HepG2 (cell line): ENCODE measurements around the gene ADGRL2.

Experiments
- EZH2 ChIP-seq: conservative IDR thresholded peaks from 2 replicates; pipeline ENCODE4 v1.6.1; 2012; ENCODE audit warnings: mild to moderate bottlenecking, low read depth, low read length, moderate library complexity
- FLYWCH1 ChIP-seq: sonication (generic); formaldehyde crosslinking; IDR thresholded peaks from 2 replicates; pipeline ENCODE4 v1.8.1; 2023; ENCODE audit warnings: mild to moderate bottlenecking, missing genetic modification reagents
- HDAC6 ChIP-seq: fragments of 200-600 bp; sonication (generic); IDR thresholded peaks from 2 replicates; pipeline ENCODE4 v1.7.0; 2017; ENCODE audit warnings: mild to moderate bottlenecking, antibody characterized with exemption, low read length, low read depth
- KAT7 ChIP-seq: IDR thresholded peaks from 2 replicates; pipeline ENCODE4 v1.6.1; 2018; ENCODE audit warnings: borderline replicate concordance, missing compliant biosample characterization
- NR2F6 ChIP-seq, 2 experiments: IDR thresholded peaks; 2 replicates each; pipeline ENCODE4 v1.6.1; 2016; ENCODE audit warnings: antibody characterized with exemption in 1 of 2, mild to moderate bottlenecking in 1 of 2
- RBAK ChIP-seq: sonication (generic); formaldehyde crosslinking; IDR thresholded peaks from 2 replicates; pipeline ENCODE4 v1.5.1; 2020; ENCODE audit warnings: mild to moderate bottlenecking, missing genetic modification reagents
- RNF2 ChIP-seq: fragments of 450-650 bp; conservative IDR thresholded peaks from 2 replicates; pipeline ENCODE4 v1.6.1; 2016; ENCODE audit warnings: low read depth
- TCF7 ChIP-seq: sonication (generic); IDR thresholded peaks from 2 replicates; pipeline ENCODE4 v1.6.1; 2016; ENCODE audit warnings: antibody characterized with exemption, low read depth
- TEAD2 ChIP-seq: sonication (generic); formaldehyde crosslinking; IDR thresholded peaks from 2 replicates; pipeline ENCODE4 v1.9.0; 2021; ENCODE audit warnings: missing genetic modification reagents
- U2AF1 ChIP-seq: fragments of 200-400 bp; formaldehyde crosslinking; optimal IDR thresholded peaks from 2 replicates; pipeline ENCODE3; 2017; ENCODE audit warnings: mild to moderate bottlenecking, low read depth, low read length
- ZNF30 ChIP-seq: sonication (generic); formaldehyde crosslinking; IDR thresholded peaks from 2 replicates; pipeline ENCODE4 v1.5.0; 2020; ENCODE audit warnings: mild to moderate bottlenecking, missing genetic modification reagents
- TF ChIP-seq, protein P1 (sequence below): sonication (generic); formaldehyde crosslinking; IDR thresholded peaks from 2 replicates; pipeline ENCODE4 v1.5.0; 2020; ENCODE audit warnings: mild to moderate bottlenecking, missing genetic modification reagents, moderate library complexity
- TF ChIP-seq, protein P2 (sequence below), 2 experiments: sonication (generic) in 1 of 2; formaldehyde crosslinking in 1 of 2; IDR thresholded peaks; 2 replicates each; pipeline versions ENCODE4 v1.5.1 to v1.6.1; 2011 to 2020; ENCODE audit warnings: borderline replicate concordance in 1 of 2, low read depth in 1 of 2, low read length in 1 of 2, mild to moderate bottlenecking in 1 of 2, missing genetic modification reagents in 1 of 2, moderate library complexity in 1 of 2

DNA sequence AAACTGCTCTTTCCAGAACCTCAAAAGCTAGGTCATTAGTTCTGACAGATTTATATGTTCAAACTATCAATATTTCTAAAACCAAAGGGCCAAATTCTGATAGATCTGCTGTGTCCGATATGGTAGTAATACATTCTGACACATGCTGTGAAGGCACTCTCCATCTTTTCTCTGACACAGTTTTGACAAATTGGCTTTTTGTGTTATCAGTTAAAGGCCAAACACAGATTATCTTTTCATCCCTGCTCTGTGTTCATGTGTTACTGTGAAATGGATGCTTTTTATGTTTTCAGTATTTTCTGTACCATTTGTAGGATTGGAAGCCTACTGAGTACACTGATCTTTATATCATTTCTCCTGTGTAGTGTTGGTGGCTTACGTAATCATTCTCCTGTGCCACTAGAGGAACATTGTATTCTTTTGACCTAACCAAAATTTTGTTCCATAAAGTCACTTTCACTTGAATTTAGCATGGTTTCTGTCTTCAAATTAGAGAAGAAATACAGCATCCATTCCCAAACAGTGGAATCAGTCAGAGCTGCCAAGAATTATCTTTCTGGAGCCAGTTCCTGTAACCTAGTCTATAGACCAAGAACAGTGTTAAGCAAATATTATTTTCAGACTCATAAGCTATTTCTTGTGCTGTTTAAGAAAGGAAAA lies 137.2 kb downstream of the ADGRL2 start:
- TF ChIP-seq RBAK (CRISPR knock-in tag) (no peak), EZH2 (no peak), KAT7 (no peak), HDAC6 (no peak), NR2F6 (IDR thresholded peaks at IDR 0.05) (no peak), NR2F6 (CRISPR knock-in tag; IDR thresholded peaks at IDR 0.05) (no peak), U2AF1 (no peak), ZNF30 (CRISPR knock-in tag) (no peak), RNF2 (no peak), TEAD2 (CRISPR knock-in tag) (no peak), FLYWCH1 (CRISPR knock-in tag) (no peak), TCF7 (no peak)
- TF ChIP-seq, protein P1, sequence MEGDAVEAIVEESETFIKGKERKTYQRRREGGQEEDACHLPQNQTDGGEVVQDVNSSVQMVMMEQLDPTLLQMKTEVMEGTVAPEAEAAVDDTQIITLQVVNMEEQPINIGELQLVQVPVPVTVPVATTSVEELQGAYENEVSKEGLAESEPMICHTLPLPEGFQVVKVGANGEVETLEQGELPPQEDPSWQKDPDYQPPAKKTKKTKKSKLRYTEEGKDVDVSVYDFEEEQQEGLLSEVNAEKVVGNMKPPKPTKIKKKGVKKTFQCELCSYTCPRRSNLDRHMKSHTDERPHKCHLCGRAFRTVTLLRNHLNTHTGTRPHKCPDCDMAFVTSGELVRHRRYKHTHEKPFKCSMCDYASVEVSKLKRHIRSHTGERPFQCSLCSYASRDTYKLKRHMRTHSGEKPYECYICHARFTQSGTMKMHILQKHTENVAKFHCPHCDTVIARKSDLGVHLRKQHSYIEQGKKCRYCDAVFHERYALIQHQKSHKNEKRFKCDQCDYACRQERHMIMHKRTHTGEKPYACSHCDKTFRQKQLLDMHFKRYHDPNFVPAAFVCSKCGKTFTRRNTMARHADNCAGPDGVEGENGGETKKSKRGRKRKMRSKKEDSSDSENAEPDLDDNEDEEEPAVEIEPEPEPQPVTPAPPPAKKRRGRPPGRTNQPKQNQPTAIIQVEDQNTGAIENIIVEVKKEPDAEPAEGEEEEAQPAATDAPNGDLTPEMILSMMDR (CRISPR knock-in tag): no peak
- TF ChIP-seq, protein P2, sequence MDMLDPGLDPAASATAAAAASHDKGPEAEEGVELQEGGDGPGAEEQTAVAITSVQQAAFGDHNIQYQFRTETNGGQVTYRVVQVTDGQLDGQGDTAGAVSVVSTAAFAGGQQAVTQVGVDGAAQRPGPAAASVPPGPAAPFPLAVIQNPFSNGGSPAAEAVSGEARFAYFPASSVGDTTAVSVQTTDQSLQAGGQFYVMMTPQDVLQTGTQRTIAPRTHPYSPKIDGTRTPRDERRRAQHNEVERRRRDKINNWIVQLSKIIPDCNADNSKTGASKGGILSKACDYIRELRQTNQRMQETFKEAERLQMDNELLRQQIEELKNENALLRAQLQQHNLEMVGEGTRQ (IDR thresholded peaks at IDR 0.05; ENCODE audit: low read depth, low read length): no peak
- TF ChIP-seq, protein P2 (CRISPR knock-in tag; IDR thresholded peaks at IDR 0.05; ENCODE audit: borderline replicate concordance): no peak
